GM12878 (cell line): Measurements from ENCODE around the gene PLA2G6. TPM values are rescaled to one million over a fixed set of nuclear protein-coding genes. Genes with fewer than 3 reads are reported as not detected.

Experiments used
- ATAC-seq: fragments of 200-7000 bp; cut with Tn5 transposase; 3 replicates; pipeline ENCODE4 v1.9.1; 2020; ENCODE audit warnings: mild to moderate bottlenecking, moderate library complexity
- BruUV-seq: library from RNA; stranded (reverse); fragments of 400-500 nt; replicated peaks from 2 replicates; lab custom pipeline; 2021; lab: Mats Ljungman, UMichigan
- CTCF ChIA-PET: fragments of 300-600 bp; sonication (Branson Sonifier 250); formaldehyde crosslinking; extraction: SDS; loops from one replicate; lab custom pipeline; 2021; ENCODE audit warnings: inconsistent platforms; lab: Yijun Ruan, JAX
- POLR2A ChIA-PET: fragments of 350-600 bp; formaldehyde crosslinking; extraction: SDS; loops from one replicate; lab custom pipeline; 2021; ENCODE audit warnings: inconsistent platforms; lab: Charles Lee
- RAD21 ChIA-PET: fragments of 300-600 bp; sonication (Branson Sonifier 250); formaldehyde crosslinking; loops from one replicate; lab custom pipeline; 2023; ENCODE audit warnings: antibody characterized with exemption; ENCODE audit not compliant: unreplicated experiment; lab: Charles Lee
- SMC1A ChIA-PET: fragments of 300-600 bp; sonication (Branson Sonifier 250); formaldehyde crosslinking; loops from one replicate; lab custom pipeline; 2023; ENCODE audit not compliant: unreplicated experiment, uncharacterized antibody; lab: Charles Lee
- DNase-seq: peaks from one replicate; pipeline ENCODE4 v3.0.0-alpha.2; 2011; ENCODE audit warnings: low read depth, low spot score
- FAIRE-seq: peaks from 3 replicates; lab custom pipeline; 2011; peaks lifted over from hg19 to GRCh38; lab: Jason Lieb, UNC
- H2AFZ ChIP-seq: 2 replicates; pipeline ENCODE4 v1.6.0; 2011; ENCODE audit warnings: low read depth, low read length, control low read depth; ENCODE audit not compliant: control insufficient read depth
- H3K27ac ChIP-seq: 2 replicates; pipeline ENCODE4 v1.5.1; 2011; ENCODE audit warnings: control low read depth; ENCODE audit not compliant: control insufficient read depth, insufficient read depth
- H3K27me3 ChIP-seq, 2 experiments: replicated peaks in 1 of 2; 2 replicates each; pipeline versions ENCODE4 v1.6.0 to v1.6.1; 2011; ENCODE audit warnings: low read length in 1 of 2; ENCODE audit not compliant: control insufficient read depth in 2 of 2, insufficient read depth in 2 of 2
- H3K36me3 ChIP-seq, 2 experiments: 2 replicates each; pipeline ENCODE4 v1.5.1; 2011; ENCODE audit warnings: low read length in 1 of 2; ENCODE audit not compliant: control insufficient read depth in 2 of 2, insufficient read depth in 2 of 2
- H3K4me1 ChIP-seq: 2 replicates; pipeline ENCODE4 v1.6.1; 2011; ENCODE audit warnings: mild to moderate bottlenecking, low read length, moderate library complexity, mixed read lengths; ENCODE audit not compliant: control insufficient read depth, insufficient read depth
- H3K4me2 ChIP-seq: 2 replicates; pipeline ENCODE4 v1.6.0; 2011; ENCODE audit warnings: control low read depth; ENCODE audit not compliant: control insufficient read depth, insufficient read depth
- H3K4me3 ChIP-seq: fragments of 200-600 bp; sonication (generic); 2 replicates; pipeline ENCODE4 v1.5.1; 2016
- H3K79me2 ChIP-seq: 2 replicates; pipeline ENCODE4 v1.6.0; 2011; ENCODE audit warnings: low read length; ENCODE audit not compliant: control insufficient read depth, insufficient read depth
- H3K9ac ChIP-seq: 2 replicates; pipeline ENCODE4 v1.8.0; 2011; ENCODE audit warnings: low read length, control low read depth, mixed read lengths; ENCODE audit not compliant: control insufficient read depth, insufficient read depth
- H3K9me3 ChIP-seq: replicated peaks from 3 replicates; pipeline ENCODE4 v1.5.1; 2011; ENCODE audit warnings: mild to moderate bottlenecking, low read length; ENCODE audit not compliant: control insufficient read depth, insufficient read depth
- H4K20me1 ChIP-seq: 2 replicates; pipeline ENCODE4 v1.6.0; 2011; ENCODE audit not compliant: control insufficient read depth, insufficient read depth
- ATF7 ChIP-seq: fragments of 450-650 bp; IDR thresholded peaks from 2 replicates; pipeline ENCODE4 v1.6.1; 2016; ENCODE audit warnings: low read depth, mild to moderate bottlenecking
- BACH1 ChIP-seq: fragments of 450-650 bp; IDR thresholded peaks from 2 replicates; pipeline ENCODE4 v1.6.1; 2017; ENCODE audit warnings: mild to moderate bottlenecking, borderline replicate concordance
- BCLAF1 ChIP-seq: fragments of 450-650 bp; IDR thresholded peaks from 2 replicates; pipeline ENCODE4 v1.6.1; 2017; ENCODE audit warnings: antibody characterized with exemption, mild to moderate bottlenecking, moderate library complexity
- CHD1 ChIP-seq: IDR thresholded peaks from 2 replicates; pipeline ENCODE4 v1.6.1; 2012; ENCODE audit warnings: low read depth, low read length, improper control_type of control experiment
- CREM ChIP-seq: IDR thresholded peaks from 2 replicates; pipeline ENCODE4 v1.6.1; 2014; ENCODE audit warnings: antibody characterized with exemption, low read depth
- ESRRA ChIP-seq: IDR thresholded peaks from 2 replicates; pipeline ENCODE4 v1.6.1; 2012; ENCODE audit warnings: mild to moderate bottlenecking, low read length, improper control_type of control experiment
- IRF4 ChIP-seq: IDR thresholded peaks from 2 replicates; pipeline ENCODE4 v1.6.1; 2011; ENCODE audit warnings: low read depth, low read length
- POLR2A ChIP-seq: IDR thresholded peaks from 2 replicates; pipeline ENCODE4 v1.6.1; 2011; ENCODE audit warnings: low read depth, mild to moderate bottlenecking, low read length
- SMARCA5 ChIP-seq: fragments of 450-650 bp; IDR thresholded peaks from 2 replicates; pipeline ENCODE4 v1.6.1; 2017; ENCODE audit warnings: mild to moderate bottlenecking
- STAT3 ChIP-seq: IDR thresholded peaks from 2 replicates; pipeline ENCODE4 v1.6.1; 2011; ENCODE audit warnings: low read depth, low read length, improper control_type of control experiment
- SUPT20H ChIP-seq: IDR thresholded peaks from 2 replicates; pipeline ENCODE4 v1.6.1; 2011; ENCODE audit warnings: low read depth, mild to moderate bottlenecking, low read length, moderate library complexity, borderline replicate concordance; ENCODE audit not compliant: control insufficient read depth
- ZNF217 ChIP-seq: fragments of 450-650 bp; IDR thresholded peaks from 2 replicates; pipeline ENCODE4 v1.6.1; 2017; ENCODE audit warnings: antibody characterized with exemption, mild to moderate bottlenecking
- WGBS: methylation state at CpG from one replicate; pipeline ENCODE4 v1.1.6; 2016; ENCODE audit warnings: low lambda C conversion rate; ENCODE audit not compliant: insufficient replicate concordance, insufficient coverage; ENCODE audit errors: missing lambda C conversion rate; 5-methylcytosine and 5-hydroxymethylcytosine counted together
- in situ Hi-C: fragments of 300-500 bp; cut with MboI; formaldehyde crosslinking; loops from 9 replicates; pipeline ENCODE4 v1.14.3; 2018; ENCODE audit warnings: mixed read lengths
- intact Hi-C: fragments of 100-400 bp; cut with micrococcal nuclease; formaldehyde crosslinking; loops from one replicate; pipeline ENCODE4 v1.14.2; 2022; ENCODE audit not compliant: unreplicated experiment
- polyA plus RNA-seq, 11 experiments: library from polyadenylated mRNA; depleted of rRNA in 4 of 11; unstranded in 6 of 11; stranded (reverse) in 5 of 11; fragments of >200 nt; fragmentation: Nextera tagmentation in 4 of 11; fragmentation: Illumina TruSeq in 1 of 11; extraction: Ambion mirVana in 4 of 11; extraction: Trizol in 1 of 11; gene quantifications; 1 replicate in 1 of 11; 2 replicates in 10 of 11; pipeline versions ENCODE4 v1.2.1 to v1.2.3, GENCODE V29; 2011 to 2016; ENCODE audit warnings: inconsistent platforms in 2 of 11, missing spikeins in 2 of 11, low read depth in 1 of 11
- total RNA-seq, 4 experiments: library from RNA; depleted of rRNA in 3 of 4; stranded (reverse); fragments of >200 nt in 3 of 4; fragmentation: Illumina TruSeq in 1 of 4; extraction: Trizol in 1 of 4; gene quantifications; 2 replicates each; pipeline versions ENCODE4 v1.2.1 to v1.2.3, GENCODE V29; 2013 to 2021
- TF ChIP-seq, protein P1 (sequence below): fragments of 450-650 bp; IDR thresholded peaks from 2 replicates; pipeline ENCODE4 v1.6.1; 2016; ENCODE audit warnings: mild to moderate bottlenecking
- TF ChIP-seq, protein P2 (sequence below): fragments of 450-650 bp; IDR thresholded peaks from 2 replicates; pipeline ENCODE4 v1.6.1; 2016; ENCODE audit warnings: mild to moderate bottlenecking, moderate library complexity, borderline replicate concordance
- TF ChIP-seq, protein P3 (sequence below): fragments of 450-650 bp; IDR thresholded peaks from 2 replicates; pipeline ENCODE4 v1.6.1; 2018; ENCODE audit warnings: borderline replicate concordance, mild to moderate bottlenecking; ENCODE audit not compliant: partially characterized antibody

Gene PLA2G6
- total and polyA plus RNA-seq, 10 of the 15 experiments (the other 5 are each of a cell fraction or from before 2014, with no cell fraction given), result 0.15 to 42.2 (median 15.8) TPM

- no peaks in the 10 kb centered on the region for H4K20me1 ChIP-seq
- H3K9me3 ChIP-seq, result no peaks in the 10 kb centered on the region
- ChIA-PET SMC1A (no interaction called here), RAD21 (no interaction called here), CTCF (no interaction called here), POLR2A (no interaction called here)
- H3K4me3 ChIP-seq, result no peak overlapping the region
- WGBS, result 57% methylated on average over 5 of the region's 5 CpGs
- no peak overlapping the region for H3K27ac ChIP-seq
- no peaks in the 10 kb centered on the region for H3K36me3 ChIP-seq
- peaks cover 8 to 9% of the 10 kb centered on the region in 2 experiments; a peak in 3 of 4 replicates for H3K27me3 ChIP-seq
- no peak overlapping the region for H3K9ac ChIP-seq
- no TSS peak for BruUV-seq
- no peaks in the 10 kb centered on the region for H3K79me2 ChIP-seq
- H3K4me1 ChIP-seq, result no peaks in the 10 kb centered on the region
- in situ Hi-C loops (no loop called here), intact Hi-C loops (no loop called here)
- DNase-seq, result no peak
- ATAC-seq, result no peak
- no peak for FAIRE-seq
- H2AFZ ChIP-seq, result no peak overlapping the region
- TF ChIP-seq BCLAF1, result no peak
- no peak for TF ChIP-seq POLR2A
- TF ChIP-seq ATF7, result no peak
- TF ChIP-seq CHD1, result no peak
- TF ChIP-seq, protein P1, sequence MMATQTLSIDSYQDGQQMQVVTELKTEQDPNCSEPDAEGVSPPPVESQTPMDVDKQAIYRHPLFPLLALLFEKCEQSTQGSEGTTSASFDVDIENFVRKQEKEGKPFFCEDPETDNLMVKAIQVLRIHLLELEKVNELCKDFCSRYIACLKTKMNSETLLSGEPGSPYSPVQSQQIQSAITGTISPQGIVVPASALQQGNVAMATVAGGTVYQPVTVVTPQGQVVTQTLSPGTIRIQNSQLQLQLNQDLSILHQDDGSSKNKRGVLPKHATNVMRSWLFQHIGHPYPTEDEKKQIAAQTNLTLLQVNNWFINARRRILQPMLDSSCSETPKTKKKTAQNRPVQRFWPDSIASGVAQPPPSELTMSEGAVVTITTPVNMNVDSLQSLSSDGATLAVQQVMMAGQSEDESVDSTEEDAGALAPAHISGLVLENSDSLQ, result no peak
- TF ChIP-seq ESRRA, result no peak
- no peak for TF ChIP-seq SUPT20H
- TF ChIP-seq, protein P2, sequence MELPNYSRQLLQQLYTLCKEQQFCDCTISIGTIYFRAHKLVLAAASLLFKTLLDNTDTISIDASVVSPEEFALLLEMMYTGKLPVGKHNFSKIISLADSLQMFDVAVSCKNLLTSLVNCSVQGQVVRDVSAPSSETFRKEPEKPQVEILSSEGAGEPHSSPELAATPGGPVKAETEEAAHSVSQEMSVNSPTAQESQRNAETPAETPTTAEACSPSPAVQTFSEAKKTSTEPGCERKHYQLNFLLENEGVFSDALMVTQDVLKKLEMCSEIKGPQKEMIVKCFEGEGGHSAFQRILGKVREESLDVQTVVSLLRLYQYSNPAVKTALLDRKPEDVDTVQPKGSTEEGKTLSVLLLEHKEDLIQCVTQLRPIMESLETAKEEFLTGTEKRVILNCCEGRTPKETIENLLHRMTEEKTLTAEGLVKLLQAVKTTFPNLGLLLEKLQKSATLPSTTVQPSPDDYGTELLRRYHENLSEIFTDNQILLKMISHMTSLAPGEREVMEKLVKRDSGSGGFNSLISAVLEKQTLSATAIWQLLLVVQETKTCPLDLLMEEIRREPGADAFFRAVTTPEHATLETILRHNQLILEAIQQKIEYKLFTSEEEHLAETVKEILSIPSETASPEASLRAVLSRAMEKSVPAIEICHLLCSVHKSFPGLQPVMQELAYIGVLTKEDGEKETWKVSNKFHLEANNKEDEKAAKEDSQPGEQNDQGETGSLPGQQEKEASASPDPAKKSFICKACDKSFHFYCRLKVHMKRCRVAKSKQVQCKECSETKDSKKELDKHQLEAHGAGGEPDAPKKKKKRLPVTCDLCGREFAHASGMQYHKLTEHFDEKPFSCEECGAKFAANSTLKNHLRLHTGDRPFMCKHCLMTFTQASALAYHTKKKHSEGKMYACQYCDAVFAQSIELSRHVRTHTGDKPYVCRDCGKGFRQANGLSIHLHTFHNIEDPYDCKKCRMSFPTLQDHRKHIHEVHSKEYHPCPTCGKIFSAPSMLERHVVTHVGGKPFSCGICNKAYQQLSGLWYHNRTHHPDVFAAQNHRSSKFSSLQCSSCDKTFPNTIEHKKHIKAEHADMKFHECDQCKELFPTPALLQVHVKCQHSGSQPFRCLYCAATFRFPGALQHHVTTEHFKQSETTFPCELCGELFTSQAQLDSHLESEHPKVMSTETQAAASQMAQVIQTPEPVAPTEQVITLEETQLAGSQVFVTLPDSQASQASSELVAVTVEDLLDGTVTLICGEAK, result no peak
- TF ChIP-seq STAT3, result no peak
- TF ChIP-seq CREM, result no peak
- no peak for TF ChIP-seq ZNF217
- TF ChIP-seq BACH1, result no peak
- no peak for TF ChIP-seq SMARCA5
- TF ChIP-seq, protein P3, sequence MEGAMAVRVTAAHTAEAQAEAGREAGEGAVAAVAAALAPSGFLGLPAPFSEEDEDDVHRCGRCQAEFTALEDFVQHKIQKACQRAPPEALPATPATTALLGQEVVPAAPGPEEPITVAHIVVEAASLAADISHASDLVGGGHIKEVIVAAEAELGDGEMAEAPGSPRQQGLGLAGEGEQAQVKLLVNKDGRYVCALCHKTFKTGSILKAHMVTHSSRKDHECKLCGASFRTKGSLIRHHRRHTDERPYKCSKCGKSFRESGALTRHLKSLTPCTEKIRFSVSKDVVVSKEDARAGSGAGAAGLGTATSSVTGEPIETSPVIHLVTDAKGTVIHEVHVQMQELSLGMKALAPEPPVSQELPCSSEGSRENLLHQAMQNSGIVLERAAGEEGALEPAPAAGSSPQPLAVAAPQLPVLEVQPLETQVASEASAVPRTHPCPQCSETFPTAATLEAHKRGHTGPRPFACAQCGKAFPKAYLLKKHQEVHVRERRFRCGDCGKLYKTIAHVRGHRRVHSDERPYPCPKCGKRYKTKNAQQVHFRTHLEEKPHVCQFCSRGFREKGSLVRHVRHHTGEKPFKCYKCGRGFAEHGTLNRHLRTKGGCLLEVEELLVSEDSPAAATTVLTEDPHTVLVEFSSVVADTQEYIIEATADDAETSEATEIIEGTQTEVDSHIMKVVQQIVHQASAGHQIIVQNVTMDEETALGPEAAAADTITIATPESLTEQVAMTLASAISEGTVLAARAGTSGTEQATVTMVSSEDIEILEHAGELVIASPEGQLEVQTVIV, result no peak
- no peak for TF ChIP-seq IRF4
- H3K4me2 ChIP-seq, result no peak overlapping the region
Observed at GRCh38 chr22:38085501-38085900, 96.1 kb downstream of the PLA2G6 start.
